GM12872 (cell line): Measurements from ENCODE around the gene MED10.

Experiments
- TF ChIP-seq, protein P1 (sequence below): IDR thresholded peaks from 3 replicates; pipeline ENCODE4 v1.5.1; 2011; ENCODE audit warnings: low read depth, mild to moderate bottlenecking, low read length, moderate library complexity; ENCODE audit not compliant: insufficient read depth

The MED10 gene

DNA sequence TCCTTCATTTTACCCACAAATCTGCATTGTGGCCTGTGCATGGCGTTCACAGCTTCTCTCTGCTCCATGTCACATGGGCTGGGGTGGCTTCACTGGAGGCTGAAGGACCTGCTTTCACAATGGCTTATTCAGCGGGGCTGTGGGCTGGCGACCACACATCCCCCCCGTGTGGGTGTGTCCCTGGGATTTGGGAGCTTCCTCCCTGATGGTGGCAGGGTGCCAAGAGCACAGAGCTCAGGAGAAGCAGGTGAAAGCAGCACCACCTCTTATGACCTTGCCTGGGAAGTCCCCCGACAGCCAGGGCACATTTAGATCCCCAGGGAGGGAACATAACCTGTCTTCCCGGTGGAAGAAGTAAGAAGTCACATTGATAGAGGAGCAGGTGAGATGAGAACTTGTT, 5.0 kb upstream of the MED10 start:
- TF ChIP-seq, protein P1, sequence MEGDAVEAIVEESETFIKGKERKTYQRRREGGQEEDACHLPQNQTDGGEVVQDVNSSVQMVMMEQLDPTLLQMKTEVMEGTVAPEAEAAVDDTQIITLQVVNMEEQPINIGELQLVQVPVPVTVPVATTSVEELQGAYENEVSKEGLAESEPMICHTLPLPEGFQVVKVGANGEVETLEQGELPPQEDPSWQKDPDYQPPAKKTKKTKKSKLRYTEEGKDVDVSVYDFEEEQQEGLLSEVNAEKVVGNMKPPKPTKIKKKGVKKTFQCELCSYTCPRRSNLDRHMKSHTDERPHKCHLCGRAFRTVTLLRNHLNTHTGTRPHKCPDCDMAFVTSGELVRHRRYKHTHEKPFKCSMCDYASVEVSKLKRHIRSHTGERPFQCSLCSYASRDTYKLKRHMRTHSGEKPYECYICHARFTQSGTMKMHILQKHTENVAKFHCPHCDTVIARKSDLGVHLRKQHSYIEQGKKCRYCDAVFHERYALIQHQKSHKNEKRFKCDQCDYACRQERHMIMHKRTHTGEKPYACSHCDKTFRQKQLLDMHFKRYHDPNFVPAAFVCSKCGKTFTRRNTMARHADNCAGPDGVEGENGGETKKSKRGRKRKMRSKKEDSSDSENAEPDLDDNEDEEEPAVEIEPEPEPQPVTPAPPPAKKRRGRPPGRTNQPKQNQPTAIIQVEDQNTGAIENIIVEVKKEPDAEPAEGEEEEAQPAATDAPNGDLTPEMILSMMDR = no peak

DNA sequence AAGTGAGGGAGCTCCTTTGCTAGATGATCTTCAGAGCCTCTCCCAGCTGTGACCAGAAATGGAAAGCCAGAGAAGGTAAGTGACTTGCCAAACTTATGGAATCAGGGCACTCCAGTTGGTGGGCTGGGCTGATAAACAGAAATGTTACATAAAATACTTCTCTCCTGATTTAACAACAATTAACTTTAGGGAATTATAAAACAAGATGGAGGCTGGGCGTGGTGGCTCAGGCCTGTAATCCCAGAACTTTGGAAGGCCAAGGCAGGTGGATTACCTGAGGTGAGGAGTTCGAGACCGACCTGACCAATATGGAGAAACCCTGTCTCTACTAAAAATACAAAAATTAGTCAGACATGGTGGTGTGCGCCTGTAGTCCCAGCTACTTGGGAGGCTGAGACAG, 899 bp upstream of the MED10 start:
- TF ChIP-seq, protein P1 = no peak

DNA sequence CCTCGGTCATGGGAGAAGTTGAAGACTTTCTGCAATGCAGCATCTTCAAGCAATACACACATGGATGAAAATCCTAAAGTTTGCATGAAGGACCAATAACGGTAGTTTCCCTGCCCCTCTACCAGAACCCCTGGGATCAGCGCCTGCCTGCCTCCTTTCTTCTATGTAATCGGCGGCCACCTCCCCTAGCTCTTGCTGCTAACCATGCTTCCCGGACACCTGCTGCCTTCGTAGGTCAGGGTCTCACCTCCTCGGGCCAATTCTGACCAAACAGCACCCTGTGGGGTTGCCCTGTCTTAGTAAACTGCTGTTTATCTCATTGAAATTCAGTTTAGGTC, 388 bp upstream of the MED10 start:
- TF ChIP-seq, protein P1 = no peak

GRCh38 chr5:6377582-6377904, 804 bp downstream of the MED10 start:
- TF ChIP-seq, protein P1 = no peak

GRCh38 chr5:6376974-6377520, 1.3 kb downstream of the MED10 start:
- TF ChIP-seq, protein P1 = no peak

DNA sequence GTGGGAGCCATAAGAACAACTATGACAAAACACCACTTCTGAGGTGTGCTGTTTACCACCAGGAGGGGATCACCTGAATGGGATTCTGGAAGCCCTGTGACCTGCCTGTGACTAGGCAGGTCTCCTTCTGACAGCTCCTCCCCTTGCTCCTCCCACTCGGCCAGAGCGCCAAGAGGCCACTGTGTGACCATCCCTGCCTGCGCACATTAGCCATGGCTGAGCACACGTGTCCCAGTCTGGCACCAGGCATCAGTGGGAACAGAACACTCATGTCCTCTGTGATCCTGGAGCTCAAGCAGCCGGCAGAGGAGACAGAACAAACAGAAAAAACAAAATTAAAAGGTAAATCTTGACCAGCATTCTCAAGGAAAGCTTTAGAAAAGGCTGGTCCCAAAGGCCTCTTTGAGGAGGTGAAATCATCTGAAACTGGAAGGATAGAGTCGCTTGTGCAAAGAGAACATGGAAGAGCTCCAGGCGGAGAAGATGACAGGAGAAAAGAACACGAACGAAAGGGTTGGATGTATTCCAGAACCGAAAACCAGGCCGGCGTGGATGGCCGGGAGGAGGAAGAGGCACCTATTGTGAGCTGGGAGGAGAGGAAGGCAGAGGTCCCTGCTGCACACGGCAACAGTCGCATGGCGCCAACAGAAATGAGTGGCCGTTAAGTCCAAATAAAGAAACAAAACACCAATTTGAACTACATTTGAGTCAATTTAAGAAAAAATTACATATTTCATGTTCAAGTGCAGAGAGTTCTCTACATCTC, 5.1 kb downstream of the MED10 start:
- TF ChIP-seq, protein P1 = no peak

- TF ChIP-seq, protein P1 = no peak
Observed at GRCh38 chr5:6372251-6373080, 5.9 kb downstream of the MED10 start.
